H1 (cell line): ENCODE results near the gene SLC8A1. TPM values are rescaled to one million over a fixed set of nuclear protein-coding genes. Genes with fewer than 3 reads are reported as not detected.
A peak's percentile ranks its signal among the peaks of the same experiment; 100 is the strongest.

Experiments used
- CTCF ChIA-PET: fragments of 300-600 bp; sonication (Branson Sonifier 250); formaldehyde crosslinking; loops from one replicate; lab custom pipeline; 2021; ENCODE audit not compliant: partially characterized antibody; lab: Charles Lee
- POLR2A ChIA-PET: fragments of 300-600 bp; sonication (Branson Sonifier 250); formaldehyde crosslinking; loops from one replicate; lab custom pipeline; 2021; ENCODE audit warnings: inconsistent platforms; ENCODE audit not compliant: partially characterized antibody; lab: Charles Lee
- DNase-seq, 2 experiments: peaks; one replicate each; pipeline versions ENCODE4 v3.0.0 to v3.0.0-alpha.2; 2010 to 2022; ENCODE audit warnings: low spot score in 2 of 2, low read depth in 1 of 2, mixed read lengths in 1 of 2
- FAIRE-seq: peaks from 2 replicates; lab custom pipeline; 2011; peaks lifted over from hg19 to GRCh38; lab: Jason Lieb, UNC
- H2AFZ ChIP-seq: 2 replicates; pipeline ENCODE4 v1.8.1; 2012; ENCODE audit warnings: low read length, inconsistent platforms
- H2AK5ac ChIP-seq: 2 replicates; pipeline ENCODE4 v1.6.1; 2013; ENCODE audit warnings: low read depth, low read length
- H2BK120ac ChIP-seq: replicated peaks from 2 replicates; pipeline ENCODE3; 2013; ENCODE audit warnings: low read depth, low read length, inconsistent platforms
- H2BK12ac ChIP-seq: 2 replicates; pipeline ENCODE4 v1.6.1; 2013; ENCODE audit warnings: low read depth, low read length
- H2BK15ac ChIP-seq: 2 replicates; pipeline ENCODE4 v1.6.1; 2013; ENCODE audit warnings: low read length
- H2BK20ac ChIP-seq: 2 replicates; pipeline ENCODE4 v1.6.1; 2013; ENCODE audit warnings: low read length
- H2BK5ac ChIP-seq: 2 replicates; pipeline ENCODE4 v1.6.1; 2013; ENCODE audit warnings: low read depth, low read length
- H3K14ac ChIP-seq: 2 replicates; pipeline ENCODE4 v1.6.1; 2013; ENCODE audit warnings: inconsistent platforms; ENCODE audit not compliant: insufficient read length
- H3K18ac ChIP-seq: 2 replicates; pipeline ENCODE4 v1.6.1; 2013; ENCODE audit warnings: low read length; ENCODE audit errors: extremely low read depth
- H3K23ac ChIP-seq: 2 replicates; pipeline ENCODE4 v1.6.1; 2013; ENCODE audit warnings: inconsistent platforms; ENCODE audit not compliant: insufficient read length
- H3K23me2 ChIP-seq: 2 replicates; pipeline ENCODE4 v1.6.1; 2013; ENCODE audit warnings: low read depth, low read length
- H3K27ac ChIP-seq: 2 replicates; pipeline ENCODE4 v1.6.1; 2011; ENCODE audit warnings: low read depth, low read length, inconsistent platforms
- H3K27me3 ChIP-seq, 4 experiments: replicated peaks in 1 of 4; 1 replicate in 1 of 4; 2 replicates in 3 of 4; pipeline versions ENCODE4 v1.6.1 to v1.8.1; 2011 to 2013; ENCODE audit warnings: low read length in 3 of 4, mild to moderate bottlenecking in 3 of 4, inconsistent platforms in 2 of 4, mixed read lengths in 2 of 4, moderate library complexity in 1 of 4; ENCODE audit not compliant: control insufficient read depth in 3 of 4, insufficient read depth in 3 of 4; ENCODE audit errors: extremely low read depth in 1 of 4
- H3K36me3 ChIP-seq, 4 experiments: 2 replicates each; pipeline versions ENCODE4 v1.6.1 to v1.8.1; 2011 to 2013; ENCODE audit warnings: mild to moderate bottlenecking in 4 of 4, low read length in 3 of 4, moderate library complexity in 2 of 4, control low read depth in 1 of 4, inconsistent platforms in 1 of 4; ENCODE audit not compliant: insufficient read depth in 4 of 4, control insufficient read depth in 2 of 4
- H3K4ac ChIP-seq: replicated peaks from 2 replicates; pipeline ENCODE3; 2013; ENCODE audit warnings: low read length, low read depth, mixed read lengths, inconsistent platforms; ENCODE audit not compliant: insufficient read length
- H3K4me1 ChIP-seq, 4 experiments: replicated peaks in 1 of 4; 1 replicate in 1 of 4; 2 replicates in 3 of 4; pipeline versions ENCODE4 v1.6.1 to v1.8.1; 2011 to 2013; ENCODE audit warnings: low read length in 3 of 4, inconsistent platforms in 2 of 4, mixed read lengths in 1 of 4; ENCODE audit not compliant: insufficient read depth in 4 of 4, control insufficient read depth in 3 of 4
- H3K4me2 ChIP-seq, 2 experiments: 2 replicates each; pipeline versions ENCODE4 v1.6.1 to v1.8.1; 2011 to 2013; ENCODE audit warnings: low read depth in 2 of 2, low read length in 2 of 2, control low read depth in 1 of 2, inconsistent platforms in 1 of 2, mild to moderate bottlenecking in 1 of 2; ENCODE audit not compliant: insufficient read depth in 1 of 2
- H3K4me3 ChIP-seq, 4 experiments: fragments of 200-600, 300-600 bp in 1 of 4; sonication (generic), shearing (Covaris generic), sonication (Bioruptor Twin) in 1 of 4; 2 replicates each; pipeline versions ENCODE4 v1.5.1 to v1.8.1; 2011 to 2016; ENCODE audit warnings: low read length in 4 of 4, low read depth in 3 of 4, control low read depth in 2 of 4, inconsistent platforms in 2 of 4, mild to moderate bottlenecking in 2 of 4, mixed read lengths in 1 of 4, moderate library complexity in 1 of 4; ENCODE audit not compliant: insufficient read depth in 2 of 4; ENCODE audit errors: extremely low read depth in 1 of 4
- H3K56ac ChIP-seq: replicated peaks from 2 replicates; pipeline ENCODE3; 2013; ENCODE audit warnings: low read depth, mild to moderate bottlenecking, mixed read lengths, low read length, inconsistent platforms; ENCODE audit not compliant: insufficient read length
- H3K79me1 ChIP-seq: 2 replicates; pipeline ENCODE4 v1.6.1; 2013; ENCODE audit warnings: low read depth, low read length, control low read depth
- H3K79me2 ChIP-seq, 2 experiments: 2 replicates each; pipeline versions ENCODE4 v1.6.1 to v1.8.1; 2012 to 2013; ENCODE audit warnings: low read length in 2 of 2, mild to moderate bottlenecking in 2 of 2, inconsistent platforms in 1 of 2; ENCODE audit not compliant: insufficient read depth in 2 of 2, control insufficient read depth in 1 of 2
- H3K9ac ChIP-seq, 4 experiments: replicated peaks in 1 of 4; 1 replicate in 1 of 4; 2 replicates in 3 of 4; pipeline versions ENCODE4 v1.6.1 to v1.8.1; 2011 to 2013; ENCODE audit warnings: low read depth in 3 of 4, low read length in 3 of 4, control low read depth in 2 of 4, mild to moderate bottlenecking in 2 of 4, moderate library complexity in 2 of 4, inconsistent platforms in 1 of 4; ENCODE audit errors: extremely low read depth in 1 of 4
- H3K9me3 ChIP-seq, 2 experiments: 2 replicates each; pipeline versions ENCODE4 v1.6.1 to v1.8.1; 2012 to 2013; ENCODE audit warnings: mild to moderate bottlenecking in 2 of 2, moderate library complexity in 2 of 2, control low read depth in 1 of 2, inconsistent platforms in 1 of 2, low read depth in 1 of 2, low read length in 1 of 2, mixed read lengths in 1 of 2; ENCODE audit not compliant: insufficient read depth in 2 of 2
- H4K20me1 ChIP-seq, 2 experiments: replicated peaks in 1 of 2; 2 replicates each; pipeline versions ENCODE3 to v1.8.1; 2011 to 2013; ENCODE audit warnings: inconsistent platforms in 2 of 2, low read length in 2 of 2, mild to moderate bottlenecking in 1 of 2; ENCODE audit not compliant: insufficient read depth in 2 of 2, control insufficient read depth in 1 of 2
- H4K5ac ChIP-seq: 2 replicates; pipeline ENCODE4 v1.6.1; 2013; ENCODE audit warnings: low read length, low read depth, mixed read lengths, inconsistent platforms; ENCODE audit not compliant: insufficient read length
- H4K8ac ChIP-seq: 2 replicates; pipeline ENCODE4 v1.8.0; 2013; ENCODE audit warnings: mild to moderate bottlenecking, moderate library complexity, low read length, inconsistent platforms; ENCODE audit not compliant: insufficient read depth; ENCODE audit errors: extremely low read depth
- H4K91ac ChIP-seq: replicated peaks from 2 replicates; pipeline ENCODE3; 2013; ENCODE audit warnings: low read length, mixed read lengths, inconsistent platforms; ENCODE audit not compliant: insufficient read length
- CHD1 ChIP-seq: IDR thresholded peaks from 2 replicates; pipeline ENCODE4 v1.6.1; 2012; ENCODE audit warnings: low read depth, low read length, improper control_type of control experiment
- CREB1 ChIP-seq: IDR thresholded peaks from 2 replicates; pipeline ENCODE4 v1.6.1; 2012; ENCODE audit warnings: inconsistent platforms
- EZH2 ChIP-seq: fragments of 200-600 bp; sonication (generic); IDR thresholded peaks from 2 replicates; pipeline ENCODE4 v1.7.1; 2012; ENCODE audit warnings: low read depth, mild to moderate bottlenecking, moderate library complexity, low read length, inconsistent platforms; ENCODE audit not compliant: severe bottlenecking
- KDM1A ChIP-seq: fragments of 200-600, 300-600 bp; sonication (generic); IDR thresholded peaks from 2 replicates; pipeline ENCODE4 v1.7.1; 2016; ENCODE audit warnings: mild to moderate bottlenecking, low read length, borderline replicate concordance
- SIRT6 ChIP-seq: IDR thresholded peaks from one replicate; pipeline ENCODE4 v1.7.1; 2012; ENCODE audit warnings: low read length, inconsistent platforms
- TAF1 ChIP-seq: IDR thresholded peaks from 2 replicates; pipeline ENCODE4 v1.6.1; 2011; ENCODE audit warnings: mild to moderate bottlenecking, low read depth, low read length
- ZNF274 ChIP-seq: IDR thresholded peaks from 2 replicates; pipeline ENCODE4 v1.7.0; 2012; ENCODE audit warnings: low read length, borderline replicate concordance; ENCODE audit errors: extremely low read depth
- polyA plus RNA-seq, 7 experiments: library from polyadenylated mRNA; depleted of rRNA in 3 of 7; stranded (reverse) in 5 of 7; unstranded in 2 of 7; fragments of >200 nt in 5 of 7; fragments of 200-250 nt in 2 of 7; gene quantifications; 1 replicate in 5 of 7; 2 replicates in 1 of 7; 4 replicates in 1 of 7; pipeline versions ENCODE4 v1.2.1 to v1.2.3, GENCODE V29; 2011 to 2013; ENCODE audit warnings: missing spikeins in 2 of 7, mixed read lengths in 2 of 7
- total RNA-seq: library from RNA; stranded (reverse); fragmentation: NEBNext Ultra II Directional; extraction: Animal tissue kit (Norgen Biotek cat#: 25700); gene quantifications from 2 replicates; pipeline ENCODE4 v1.2.1, GENCODE V29; 2021

The SLC8A1 gene
- total and polyA plus RNA-seq, 2 of the 8 experiments (the other 6 are each of a cell fraction or from before 2014, with no cell fraction given) = 0.68 to 3.6 TPM

GRCh38 chr2:40209761-40210160 is 242.1 kb downstream of the SLC8A1 start:
- H4K20me1 ChIP-seq = no peaks in the 10 kb centered on the region
- POLR2A ChIA-PET = no interaction called here
- no peaks in the 10 kb centered on the region for H3K27me3 ChIP-seq
- no peak overlapping the region for H3K9ac ChIP-seq
- H4K91ac ChIP-seq = no peak overlapping the region
- H3K14ac ChIP-seq = no peak overlapping the region
- H3K23me2 ChIP-seq = no peaks in the 10 kb centered on the region
- H3K4me1 ChIP-seq = peaks cover 0 to 8% (median 3%) of the 10 kb centered on the region in 4 experiments; a peak in 3 of 7 replicates
- no peak overlapping the region for H2AFZ ChIP-seq
- H3K4me3 ChIP-seq = no peak overlapping the region
- H2BK5ac ChIP-seq = peak overlapping the region; percentile 45; the same call in 1 of the 2 replicates
- H4K5ac ChIP-seq = no peak overlapping the region
- no peaks in the 10 kb centered on the region for H3K36me3 ChIP-seq
- H2BK120ac ChIP-seq = no peak overlapping the region
- H2AK5ac ChIP-seq = no peak overlapping the region
- H3K23ac ChIP-seq = no peak overlapping the region
- DNase-seq (no peak), FAIRE-seq (no peak)
- H3K79me1 ChIP-seq = no peaks in the 10 kb centered on the region
- H2BK12ac ChIP-seq = no peak overlapping the region
- CTCF ChIA-PET = interaction anchor here (0.6 to 1.8 kb wide), 2 partner anchors 34 to 602 kb away, joined by 3 to 7 read pairs; no protein-coding TSS in a partner anchor
- no peaks in the 10 kb centered on the region for H3K79me2 ChIP-seq
- H2BK20ac ChIP-seq = peak overlapping the region; percentile 0; the same call in 1 of the 2 replicates
- H3K56ac ChIP-seq = no peak overlapping the region
- H3K27ac ChIP-seq = no peak overlapping the region
- H3K4ac ChIP-seq = no peak overlapping the region
- H3K18ac ChIP-seq = no peak overlapping the region
- H3K9me3 ChIP-seq = no peaks in the 10 kb centered on the region
- H3K4me2 ChIP-seq = no peak overlapping the region; a peak in 1 of 4 replicates
- H4K8ac ChIP-seq = no peak overlapping the region
- no peak overlapping the region for H2BK15ac ChIP-seq
- TF ChIP-seq EZH2 (no peak), CREB1 (no peak), ZNF274 (no peak), KDM1A (no peak), CHD1 (no peak), TAF1 (no peak), SIRT6 (no peak)
